Esophagus mucosa (tissue), 1 donor: ENCODE data around the gene UGT1A1. TPM values are rescaled to one million over a fixed set of nuclear protein-coding genes. Genes with fewer than 3 reads are reported as not detected.

ENCODE experiments used
- ATAC-seq: fragments of 200-7000 bp; cut with Tn5 transposase; one replicate; pipeline ENCODE4 v1.9.1; 2020
- total RNA-seq: library from RNA; stranded (reverse); gene quantifications from one replicate; pipeline ENCODE4 v1.2.4, GENCODE V29; 2023
- donor health status: DM: yes; HTN: yes; CAD: no.

UGT1A1 gene
- total RNA-seq, 1 donor from 2014 or later: 0.56 TPM

DNA sequence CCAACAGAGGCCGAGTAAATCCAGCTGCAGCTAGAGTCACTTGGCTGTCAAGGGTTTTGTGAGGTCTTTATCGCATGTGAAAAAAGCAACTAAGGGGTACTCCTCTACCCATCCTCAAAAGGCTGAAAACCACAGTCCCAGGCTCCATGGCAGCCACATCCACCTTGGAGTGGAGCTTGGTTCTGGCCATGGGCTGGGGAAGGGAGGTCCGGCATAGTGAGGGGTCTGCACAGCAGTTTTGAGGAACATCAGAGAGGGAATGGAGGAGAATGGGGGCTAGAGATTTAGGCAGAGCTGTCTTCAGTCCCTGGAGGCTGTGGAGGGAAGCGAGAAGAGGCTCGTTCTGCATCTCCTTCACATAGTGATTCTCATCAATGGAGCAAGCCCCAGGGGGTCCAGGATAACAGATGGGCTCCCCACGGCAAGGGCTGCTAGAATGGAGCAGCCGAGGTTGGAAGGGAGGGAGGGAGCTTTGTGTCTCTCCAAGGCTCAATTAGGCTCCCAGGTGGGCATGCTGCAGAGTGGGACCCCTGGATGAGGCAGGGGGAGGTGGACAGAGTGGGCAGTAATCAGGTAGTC lies 39.1 kb downstream of the UGT1A1 start:
- ATAC-seq: no peak

DNA sequence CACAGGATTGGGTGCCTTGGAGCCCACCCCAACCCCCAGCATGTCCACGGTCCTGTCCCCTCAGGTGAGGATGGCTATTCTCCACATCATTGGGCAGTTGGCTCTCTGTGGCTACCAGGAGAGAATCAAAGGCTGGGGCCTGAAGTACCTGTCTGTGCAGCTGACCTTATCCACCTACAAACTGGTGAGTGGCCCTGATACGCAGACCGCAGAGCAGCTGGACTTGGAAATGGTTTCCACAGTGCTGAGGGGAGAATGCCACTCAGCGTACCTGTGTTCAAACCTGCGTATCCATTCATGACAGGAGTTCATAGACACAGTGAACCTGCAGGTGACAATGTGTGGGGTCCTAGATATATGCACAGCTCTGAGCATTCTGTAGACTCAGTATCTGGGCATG lies 39.6 kb downstream of the UGT1A1 start:
- ATAC-seq: no peak

- no peak for ATAC-seq
These were observed 40.1 kb downstream of the UGT1A1 start for GRCh38 chr2:233800208-233800607.

- no peak for ATAC-seq
These were observed 41.5 kb downstream of the UGT1A1 start for GRCh38 chr2:233801357-233802131.

DNA sequence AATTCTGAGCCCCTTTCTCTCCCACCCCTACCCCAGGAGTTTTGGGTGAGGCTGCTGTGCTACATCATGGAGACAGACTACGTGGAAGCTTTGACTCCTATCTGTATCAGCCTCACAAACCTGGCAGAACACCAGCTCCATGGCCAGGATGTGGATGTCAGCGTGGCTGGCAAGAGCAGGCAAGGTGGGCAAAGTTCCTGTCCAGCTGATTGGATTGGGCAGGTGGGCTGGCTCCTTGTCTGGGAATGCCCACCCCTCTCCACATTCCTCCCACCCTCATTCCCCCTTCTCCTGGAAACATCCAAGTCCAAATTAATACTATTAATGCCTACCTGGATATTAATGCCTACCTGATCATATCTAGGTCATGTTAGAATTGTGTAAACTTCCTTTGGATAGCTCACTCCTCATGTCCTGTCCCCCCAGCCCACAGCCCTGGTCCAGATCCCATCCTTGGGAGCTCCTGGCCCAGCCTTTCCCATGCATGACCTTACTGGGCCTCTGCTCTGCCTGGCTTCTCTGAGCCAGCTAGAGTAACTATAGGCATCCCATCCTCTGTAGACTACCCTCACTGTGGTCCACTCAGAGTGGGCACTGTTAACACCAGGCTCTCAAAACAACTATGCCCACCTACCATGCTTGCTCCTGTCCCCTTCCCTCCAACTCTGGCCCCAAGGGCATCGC lies 42.2 kb downstream of the UGT1A1 start:
- ATAC-seq: no peak

DNA sequence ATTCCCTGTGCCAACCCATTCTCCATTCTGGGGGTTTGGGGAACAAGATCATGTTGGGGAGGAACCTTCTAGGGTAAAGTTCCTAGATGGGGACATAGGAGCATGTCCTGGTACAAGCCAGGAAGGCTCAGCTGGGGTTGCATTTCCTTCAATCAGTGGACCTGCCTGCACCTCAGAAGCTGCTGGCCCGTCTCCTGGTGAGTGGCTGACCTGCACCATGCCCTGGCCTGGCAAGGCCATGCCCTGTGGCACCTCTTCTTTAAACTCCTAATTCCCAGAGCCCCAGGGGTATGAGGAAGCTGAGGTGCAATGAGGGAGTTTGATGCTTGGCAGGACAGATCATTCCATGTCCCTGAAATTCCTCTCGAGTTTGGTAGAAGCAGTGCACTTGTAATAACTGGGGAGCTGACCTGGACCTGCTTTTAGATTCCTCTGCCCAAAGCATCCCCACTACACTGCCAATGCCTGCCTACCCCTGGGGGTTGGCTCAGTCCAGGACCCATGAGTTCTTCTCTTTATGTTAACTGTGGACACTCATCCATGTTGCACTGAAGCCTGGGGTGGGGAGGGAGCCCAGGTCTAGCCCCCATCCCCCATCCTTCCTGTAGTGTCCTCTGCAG lies 43.3 kb downstream of the UGT1A1 start:
- ATAC-seq: no peak

DNA sequence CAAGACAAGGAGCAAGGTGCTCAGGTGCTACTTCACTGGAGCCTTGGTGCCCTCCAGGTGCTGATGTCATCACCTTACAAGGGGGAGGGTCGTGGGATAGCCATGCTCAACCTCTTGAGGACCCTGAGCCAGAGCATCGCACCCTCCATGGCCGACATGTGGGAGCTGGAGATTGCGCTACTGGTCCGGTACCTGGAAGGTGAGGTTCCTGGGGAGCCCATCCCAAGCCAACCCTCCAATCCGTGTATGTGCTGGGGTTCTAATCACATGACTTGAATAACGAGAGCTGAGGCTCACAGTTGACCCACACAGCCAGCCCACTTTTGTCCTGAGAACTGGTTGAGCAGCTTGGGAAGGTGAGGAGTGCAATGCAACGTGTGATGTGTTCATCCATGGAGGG lies 43.9 kb downstream of the UGT1A1 start:
- ATAC-seq: no peak

DNA sequence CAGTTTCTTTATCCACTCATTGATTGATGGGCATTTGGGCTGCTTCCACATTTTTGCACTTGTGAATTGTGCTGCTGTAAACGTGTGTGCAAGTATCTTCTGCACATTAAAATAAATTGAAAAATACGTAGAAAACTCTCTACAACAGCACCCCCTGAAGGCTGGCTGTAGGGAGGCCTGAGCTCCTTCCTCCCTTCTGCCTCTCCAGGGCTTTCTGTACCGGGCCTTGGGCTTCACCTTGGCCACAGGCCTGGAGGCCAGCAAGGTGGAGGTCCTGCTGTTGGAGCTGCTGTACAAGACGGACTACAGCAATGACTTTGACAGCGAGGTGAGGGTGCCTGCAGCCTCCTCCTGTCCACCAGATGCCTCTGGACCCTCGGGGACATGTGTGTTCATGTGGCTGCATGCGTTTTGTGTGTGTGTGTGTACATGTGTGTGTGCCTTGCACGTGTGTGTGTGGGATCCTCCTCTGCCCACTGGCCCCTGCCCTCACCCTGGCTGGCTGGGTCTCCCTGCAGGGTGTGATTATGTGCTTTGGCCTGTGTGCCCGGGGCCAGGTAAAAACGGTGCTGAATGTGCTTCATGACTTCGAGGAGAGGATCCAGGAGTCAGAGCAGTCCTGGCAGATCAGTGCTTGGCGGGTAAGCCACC lies 47.3 kb downstream of the UGT1A1 start:
- no peak for ATAC-seq

GRCh38 chr2:233807966-233808935 lies 48.2 kb downstream of the UGT1A1 start:
- ATAC-seq: no peak

DNA sequence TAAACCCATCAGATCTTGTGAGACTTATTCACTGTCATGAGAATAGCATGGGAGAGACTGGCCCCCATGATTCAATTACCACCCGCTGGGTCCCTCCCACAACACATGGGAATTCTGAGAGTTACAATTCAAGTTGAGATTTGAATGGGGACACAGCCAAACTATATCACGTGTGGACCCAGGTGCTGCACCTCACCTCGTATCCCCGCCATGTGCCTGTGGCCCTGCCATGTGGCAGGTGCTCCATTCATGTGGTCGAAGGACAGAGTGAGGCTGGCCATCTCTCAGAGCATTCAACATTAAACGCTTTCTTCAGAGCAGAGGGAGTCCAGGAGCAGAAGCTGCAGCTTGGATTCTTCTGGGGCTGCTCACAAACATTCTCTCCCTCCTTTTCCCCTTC lies 50.3 kb downstream of the UGT1A1 start:
- no peak for ATAC-seq

GRCh38 chr2:233811087-233811486 lies 51.0 kb downstream of the UGT1A1 start:
- ATAC-seq: no peak

DNA sequence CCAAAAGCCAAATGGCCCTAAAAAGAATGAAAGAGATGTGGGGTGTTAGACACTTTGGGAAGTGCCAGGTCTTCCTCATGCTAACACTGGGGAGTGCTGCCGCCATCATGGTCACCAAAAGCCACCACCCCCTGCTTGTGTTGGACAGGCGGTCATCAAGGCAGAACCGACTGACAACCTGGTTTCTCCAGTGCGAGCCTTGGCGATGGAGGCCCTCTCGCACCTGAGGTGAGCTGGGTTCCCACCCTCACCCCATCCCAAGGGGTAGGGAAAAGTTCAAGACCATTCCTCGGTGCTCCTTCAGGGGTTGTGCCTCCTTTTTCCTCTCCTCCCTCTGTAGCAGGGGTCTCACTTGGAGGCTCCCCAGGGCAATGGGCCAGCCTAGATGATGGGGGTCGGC lies 51.7 kb downstream of the UGT1A1 start:
- no peak for ATAC-seq

GRCh38 chr2:233813236-233814055 lies 53.4 kb downstream of the UGT1A1 start:
- ATAC-seq: no peak

DNA sequence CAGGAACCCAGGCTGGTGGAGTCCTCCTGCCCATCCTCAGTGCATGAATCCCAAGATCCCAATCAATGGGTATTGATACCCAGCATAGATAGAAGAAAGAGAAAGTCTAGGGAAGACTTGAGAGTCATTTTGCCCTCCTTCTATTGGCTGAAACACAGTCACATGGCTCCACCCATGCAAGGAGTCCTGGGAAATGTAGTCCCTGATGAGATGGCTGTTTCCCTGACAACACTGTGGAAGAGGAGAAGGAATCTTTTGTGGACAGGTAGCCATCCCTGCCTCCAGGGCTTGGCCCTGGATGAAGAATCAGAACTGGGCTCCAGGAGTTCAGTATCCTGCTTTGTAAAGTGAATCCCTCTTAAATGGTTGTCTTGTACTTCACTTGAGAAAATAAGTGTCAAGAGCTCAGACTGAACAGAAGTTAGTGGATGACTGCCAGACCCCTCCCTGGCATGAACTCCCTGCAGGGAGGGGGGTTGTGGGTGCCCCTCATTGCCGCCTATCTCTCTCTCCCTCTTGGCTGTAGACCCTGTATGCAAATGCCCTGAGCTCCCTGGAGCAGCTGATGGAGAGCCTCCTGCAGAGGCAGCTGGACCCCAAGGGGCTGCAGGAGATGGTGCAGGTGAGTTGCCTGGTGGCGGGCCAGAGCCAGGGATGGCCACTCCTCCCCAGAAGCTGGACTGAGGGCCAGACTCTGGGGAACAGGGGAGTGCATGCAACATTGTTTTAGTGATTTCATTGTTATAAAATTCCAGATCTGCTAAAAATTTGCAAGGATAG lies 54.2 kb downstream of the UGT1A1 start:
- ATAC-seq: no peak

DNA sequence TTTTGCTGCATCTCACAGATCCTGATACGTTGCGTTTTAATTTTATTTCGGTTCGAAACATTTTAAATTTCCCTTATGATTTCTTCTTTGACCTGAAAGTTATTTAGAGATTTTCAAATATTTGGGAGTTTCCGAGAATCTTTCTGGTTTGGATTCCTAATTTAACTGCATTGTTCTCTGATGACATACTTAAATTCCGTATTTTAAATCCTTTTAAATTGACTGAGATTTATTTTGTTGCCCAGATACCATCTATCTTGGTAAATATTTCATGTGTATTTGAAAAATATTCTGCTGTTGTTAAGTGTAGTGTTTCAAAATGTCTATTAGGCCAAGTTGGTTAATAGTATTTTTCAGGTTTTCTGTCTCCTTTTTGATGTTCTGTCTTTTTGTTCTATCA lies 55.8 kb downstream of the UGT1A1 start:
- no peak for ATAC-seq

- no peak for ATAC-seq
These were observed 56.3 kb downstream of the UGT1A1 start for GRCh38 chr2:233816334-233816733.

GRCh38 chr2:233816771-233817170 lies 56.7 kb downstream of the UGT1A1 start:
- ATAC-seq: no peak

DNA sequence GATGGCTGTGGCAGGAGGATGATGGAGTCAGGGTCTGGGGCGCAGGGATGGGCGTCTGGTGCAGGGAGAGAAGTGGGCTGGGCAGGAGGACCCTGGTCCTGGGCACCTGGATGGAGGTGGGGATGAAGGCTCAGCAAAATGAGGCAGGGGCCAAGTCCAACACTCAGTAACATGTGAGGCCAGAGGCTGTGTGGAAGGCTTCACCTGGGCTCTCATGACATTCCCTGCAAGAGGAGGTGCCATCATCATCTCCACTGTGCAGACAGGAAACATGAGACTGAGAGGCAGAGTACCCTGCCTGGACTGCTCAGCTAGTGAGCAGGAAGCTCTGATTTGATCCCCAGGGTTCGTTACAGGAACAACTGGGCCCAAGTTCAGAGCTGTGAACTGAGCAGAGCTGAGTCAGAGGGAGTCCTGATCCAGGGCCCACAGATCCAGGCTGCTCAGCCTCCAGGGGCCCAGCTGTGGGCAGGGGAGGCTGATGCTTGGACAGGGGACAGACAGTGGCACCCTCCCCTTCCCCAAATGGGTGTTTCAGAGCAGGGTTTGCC lies 57.4 kb downstream of the UGT1A1 start:
- ATAC-seq: no peak

- ATAC-seq: no peak
These were observed 58.0 kb downstream of the UGT1A1 start for GRCh38 chr2:233817995-233818638.
